Measurements from ENCODE around the gene KCND3.

DNA sequence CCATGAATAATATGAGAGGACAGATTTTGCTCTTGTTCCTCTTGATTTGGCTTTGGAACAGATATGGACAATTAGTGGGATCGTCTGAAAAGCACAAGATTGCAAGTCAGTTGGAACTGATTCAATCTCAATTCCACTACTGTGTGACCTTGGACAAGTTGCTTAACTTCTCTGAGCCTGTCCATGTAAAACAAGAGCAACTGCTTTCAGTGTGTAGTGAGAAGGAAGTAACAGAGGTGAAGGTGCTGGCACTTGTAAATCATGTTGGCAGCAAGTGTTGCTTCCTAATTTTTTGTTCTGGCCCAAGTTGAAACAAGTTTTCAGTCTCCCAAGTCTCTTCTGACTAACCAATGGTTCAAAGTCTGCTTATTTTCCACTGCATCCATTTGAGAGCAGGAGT is 265.6 kb downstream of the KCND3 start:
- TF ChIP-seq POLR2A (IDR thresholded peaks at IDR 0.05): no peak
- no peak for TF ChIP-seq CTCF (IDR thresholded peaks at IDR 0.05)

Data from lower leg skin (tissue), 3 donors.